ENCODE measurements around the gene KLHL12. TPM values are rescaled to one million over a fixed set of nuclear protein-coding genes. Genes with fewer than 3 reads are reported as not detected.

Gene KLHL12
- total RNA-seq, 2 experiments from 2014 or later = 33.9 to 46.2 TPM

DNA sequence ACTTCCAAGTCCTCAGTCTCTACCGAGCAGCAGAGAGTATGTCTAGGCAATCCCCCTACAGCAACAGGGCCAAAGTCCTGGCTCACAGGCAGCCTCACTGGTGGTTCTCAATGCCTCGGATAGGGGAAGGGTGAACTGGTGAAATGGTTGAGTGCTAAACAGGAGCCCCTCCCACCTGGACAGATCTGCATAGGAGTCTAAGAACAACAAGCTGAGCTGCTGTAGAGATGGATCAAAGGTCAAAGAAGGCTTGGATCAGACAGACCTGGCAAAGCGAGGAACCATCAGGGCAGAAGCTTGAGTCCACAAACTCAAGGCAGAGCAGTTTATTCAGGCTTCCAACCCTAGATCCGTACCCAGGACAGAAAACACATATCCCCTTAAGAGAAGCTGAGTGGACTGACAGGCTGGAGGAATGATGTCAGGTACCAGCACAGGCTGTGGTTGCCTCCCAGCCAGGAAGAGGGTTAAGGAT is 69.9 kb downstream of the KLHL12 start:
- TF ChIP-seq EZH2phosphoT487 (IDR thresholded peaks at IDR 0.05; ENCODE audit: borderline replicate concordance, low read depth, low read length) = no peak
- TF ChIP-seq, protein P1, sequence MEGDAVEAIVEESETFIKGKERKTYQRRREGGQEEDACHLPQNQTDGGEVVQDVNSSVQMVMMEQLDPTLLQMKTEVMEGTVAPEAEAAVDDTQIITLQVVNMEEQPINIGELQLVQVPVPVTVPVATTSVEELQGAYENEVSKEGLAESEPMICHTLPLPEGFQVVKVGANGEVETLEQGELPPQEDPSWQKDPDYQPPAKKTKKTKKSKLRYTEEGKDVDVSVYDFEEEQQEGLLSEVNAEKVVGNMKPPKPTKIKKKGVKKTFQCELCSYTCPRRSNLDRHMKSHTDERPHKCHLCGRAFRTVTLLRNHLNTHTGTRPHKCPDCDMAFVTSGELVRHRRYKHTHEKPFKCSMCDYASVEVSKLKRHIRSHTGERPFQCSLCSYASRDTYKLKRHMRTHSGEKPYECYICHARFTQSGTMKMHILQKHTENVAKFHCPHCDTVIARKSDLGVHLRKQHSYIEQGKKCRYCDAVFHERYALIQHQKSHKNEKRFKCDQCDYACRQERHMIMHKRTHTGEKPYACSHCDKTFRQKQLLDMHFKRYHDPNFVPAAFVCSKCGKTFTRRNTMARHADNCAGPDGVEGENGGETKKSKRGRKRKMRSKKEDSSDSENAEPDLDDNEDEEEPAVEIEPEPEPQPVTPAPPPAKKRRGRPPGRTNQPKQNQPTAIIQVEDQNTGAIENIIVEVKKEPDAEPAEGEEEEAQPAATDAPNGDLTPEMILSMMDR (conservative IDR thresholded peaks at IDR 0.05; ENCODE audit: low read length) = no peak
- H3K27ac ChIP-seq (ENCODE audit: low read depth, low read length, poor library complexity, severe bottlenecking) = no peak overlapping the region
- no peaks in the 10 kb centered on the region for H3K9me3 ChIP-seq (ENCODE audit: low read length)
- H4K20me1 ChIP-seq (ENCODE audit: insufficient read depth, low read length) = no peaks in the 10 kb centered on the region
- H2AFZ ChIP-seq (ENCODE audit: low read length) = no peak overlapping the region
- no peak overlapping the region for H3K4me3 ChIP-seq (ENCODE audit: low read depth, low read length, poor library complexity, severe bottlenecking)
- no peak for DNase-seq (ENCODE audit: low spot score)
- ChIA-PET CTCF (ENCODE audit: unreplicated experiment) (no interaction called here), POLR2A (no interaction called here)
- no peaks in the 10 kb centered on the region for H3K36me3 ChIP-seq (ENCODE audit: insufficient read depth, low read length)
- H3K9me2 ChIP-seq (ENCODE audit: insufficient read depth, low read length) = no peaks in the 10 kb centered on the region
- no peaks in the 10 kb centered on the region for H3K79me2 ChIP-seq (ENCODE audit: insufficient read depth, low read depth, low read length)
- intact Hi-C loops (cut with micrococcal nuclease; ENCODE audit: unreplicated experiment) = no loop called here
- no TSS peak for BruUV-seq (replicated peaks)
- H3K4me1 ChIP-seq (ENCODE audit: insufficient read depth, low read length, poor library complexity, severe bottlenecking) = no peaks in the 10 kb centered on the region
- no peak overlapping the region for H3K4me2 ChIP-seq (ENCODE audit: low read length)

DNA sequence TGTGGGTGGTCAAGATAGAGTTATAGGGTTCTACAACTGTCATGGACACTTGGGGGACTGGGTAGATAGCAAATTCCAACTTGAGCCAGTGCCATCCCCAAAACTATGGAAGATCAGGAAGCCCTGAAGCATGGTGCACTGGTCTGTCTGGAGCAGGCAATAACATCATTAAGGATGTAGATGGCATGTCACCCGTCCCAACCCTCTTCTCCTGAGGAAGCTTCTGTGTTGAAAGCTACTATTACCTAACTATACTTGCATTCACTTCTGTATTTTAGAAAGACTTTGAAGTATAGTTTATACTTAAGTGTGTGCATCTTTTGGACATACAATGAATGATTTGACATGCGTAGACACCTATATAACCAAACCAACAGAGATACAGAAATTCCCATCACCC is 71.0 kb downstream of the KLHL12 start:
- Histone ChIP-seq H3K9me2 (ENCODE audit: insufficient read depth, low read length) (no peaks in the 10 kb centered on the region), H2AFZ (ENCODE audit: low read length) (no peak overlapping the region), H3K4me3 (ENCODE audit: low read depth, low read length, poor library complexity, severe bottlenecking) (no peak overlapping the region), H4K20me1 (ENCODE audit: insufficient read depth, low read length) (no peaks in the 10 kb centered on the region), H3K4me2 (ENCODE audit: low read length) (no peak overlapping the region), H3K9me3 (ENCODE audit: low read length) (no peaks in the 10 kb centered on the region), H3K36me3 (ENCODE audit: insufficient read depth, low read length) (no peaks in the 10 kb centered on the region), H3K79me2 (ENCODE audit: insufficient read depth, low read depth, low read length) (no peaks in the 10 kb centered on the region), H3K4me1 (ENCODE audit: insufficient read depth, low read length, poor library complexity, severe bottlenecking) (peaks cover 4% of the 10 kb centered on the region), H3K27ac (ENCODE audit: low read depth, low read length, poor library complexity, severe bottlenecking) (no peak overlapping the region)
- no TSS peak for BruUV-seq (replicated peaks)
- POLR2A ChIA-PET = no interaction called here
- intact Hi-C loops (cut with micrococcal nuclease; ENCODE audit: unreplicated experiment) = no loop called here
- DNase-seq (ENCODE audit: low spot score) = no peak
- TF ChIP-seq EZH2phosphoT487 (IDR thresholded peaks at IDR 0.05; ENCODE audit: borderline replicate concordance, low read depth, low read length) = no peak
- TF ChIP-seq, protein P1 (conservative IDR thresholded peaks at IDR 0.05; ENCODE audit: low read length) = no peak
- CTCF ChIA-PET (ENCODE audit: unreplicated experiment) = no interaction called here

DNA sequence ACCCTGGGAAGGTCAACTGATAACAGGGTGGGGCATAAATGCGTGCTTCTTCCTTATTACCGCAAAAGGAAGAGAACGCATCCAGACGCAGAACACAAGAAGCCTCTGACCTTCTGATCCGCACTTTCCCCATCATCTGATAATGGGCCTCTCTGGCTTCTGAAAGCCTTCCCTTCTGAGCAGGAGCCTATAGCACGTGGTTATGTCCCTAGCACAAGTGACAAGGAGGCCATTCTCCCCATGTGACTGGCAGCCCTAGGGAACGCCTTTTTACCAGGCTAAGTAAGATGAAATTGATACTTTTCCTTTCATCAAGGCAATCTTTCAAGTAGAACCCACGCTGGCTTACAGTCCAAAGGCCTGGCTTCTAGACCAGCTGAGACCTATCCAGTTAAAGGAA is 72.2 kb downstream of the KLHL12 start:
- DNase-seq (ENCODE audit: low spot score) = no peak
- ChIA-PET POLR2A (no interaction called here), CTCF (ENCODE audit: unreplicated experiment) (no interaction called here)
- no peak overlapping the region for H3K4me3 ChIP-seq (ENCODE audit: low read depth, low read length, poor library complexity, severe bottlenecking)
- H3K79me2 ChIP-seq (ENCODE audit: insufficient read depth, low read depth, low read length) = no peaks in the 10 kb centered on the region
- no peaks in the 10 kb centered on the region for H4K20me1 ChIP-seq (ENCODE audit: insufficient read depth, low read length)
- H3K4me1 ChIP-seq (ENCODE audit: insufficient read depth, low read length, poor library complexity, severe bottlenecking) = peaks cover 13% of the 10 kb centered on the region
- no peak overlapping the region for H3K27ac ChIP-seq (ENCODE audit: low read depth, low read length, poor library complexity, severe bottlenecking)
- no peaks in the 10 kb centered on the region for H3K36me3 ChIP-seq (ENCODE audit: insufficient read depth, low read length)
- BruUV-seq (replicated peaks) = no TSS peak
- no peak for TF ChIP-seq EZH2phosphoT487 (IDR thresholded peaks at IDR 0.05; ENCODE audit: borderline replicate concordance, low read depth, low read length)
- TF ChIP-seq, protein P1 (conservative IDR thresholded peaks at IDR 0.05; ENCODE audit: low read length) = no peak
- no peak overlapping the region for H3K4me2 ChIP-seq (ENCODE audit: low read length)
- no peak overlapping the region for H2AFZ ChIP-seq (ENCODE audit: low read length)
- H3K9me3 ChIP-seq (ENCODE audit: low read length) = no peaks in the 10 kb centered on the region
- intact Hi-C loops (cut with micrococcal nuclease; ENCODE audit: unreplicated experiment) = no loop called here
- H3K9me2 ChIP-seq (ENCODE audit: insufficient read depth, low read length) = no peaks in the 10 kb centered on the region
